Fibroblast of skin of scalp (primary cell): ENCODE results near the gene KIAA1586. TPM values are rescaled to one million over a fixed set of nuclear protein-coding genes. Genes with fewer than 3 reads are reported as not detected.
"Not testable (repeated sequence)": the region's sequence is repeated elsewhere in the genome, so short reads cannot be mapped to it uniquely, and the experiment has no call there.

Experiments
- DNase-seq: peaks from one replicate; pipeline ENCODE4 v3.0.0-alpha.2; 2013
- polyA plus RNA-seq, 2 experiments: library from polyadenylated mRNA; unstranded; fragments of 120-200 nt; gene quantifications; one replicate each; pipeline ENCODE4 v1.2.1, GENCODE V29; 2013; ENCODE audit not compliant: insufficient read length in 2 of 2

KIAA1586 gene
- polyA plus RNA-seq (2013, experiment 1 of 2; ENCODE audit: insufficient read length): 9.8 TPM
- polyA plus RNA-seq (2013, experiment 2 of 2; ENCODE audit: insufficient read length): 9.2 TPM

GRCh38 chr6:57046332-57047256, at the start of gene KIAA1586:
TSS of gene KIAA1586 (plus strand) at chr6:57046693. CDS start at chr6:57046756, 63 bp downstream.
- DNase-seq: peak; percentile 90

GRCh38 chr6:56999049-56999448, 47.4 kb upstream of the KIAA1586 start:
- no peak for DNase-seq

- DNase-seq: not testable (repeated sequence)
Observed at GRCh38 chr6:56999748-57000147, 46.7 kb upstream of the KIAA1586 start.

GRCh38 chr6:57002197-57002596, 44.3 kb upstream of the KIAA1586 start:
- no peak for DNase-seq

- no peak for DNase-seq
Observed at GRCh38 chr6:57004292-57004691, 42.2 kb upstream of the KIAA1586 start.

GRCh38 chr6:57006101-57006500, 40.4 kb upstream of the KIAA1586 start:
- DNase-seq: no peak

GRCh38 chr6:57008069-57008468, 38.4 kb upstream of the KIAA1586 start:
- DNase-seq: not testable (repeated sequence)

- DNase-seq: peak; percentile 82
Observed at GRCh38 chr6:57013521-57013926, 33.0 kb upstream of the KIAA1586 start.

GRCh38 chr6:57017069-57017468, 29.4 kb upstream of the KIAA1586 start:
- DNase-seq: no peak

- DNase-seq: no peak
Observed at GRCh38 chr6:57017841-57018240, 28.7 kb upstream of the KIAA1586 start.

- no peak for DNase-seq
Observed at GRCh38 chr6:57019434-57019833, 27.1 kb upstream of the KIAA1586 start.

- DNase-seq: peak; percentile 60
Observed at GRCh38 chr6:57021086-57021720, 25.3 kb upstream of the KIAA1586 start.

GRCh38 chr6:57024321-57024720, 22.2 kb upstream of the KIAA1586 start:
- DNase-seq: no peak

GRCh38 chr6:57024775-57025174, 21.7 kb upstream of the KIAA1586 start:
- DNase-seq: no peak

- DNase-seq: no peak
Observed at GRCh38 chr6:57026001-57026400, 20.5 kb upstream of the KIAA1586 start.

GRCh38 chr6:57027301-57027700, 19.2 kb upstream of the KIAA1586 start:
- DNase-seq: no peak

GRCh38 chr6:57029213-57029612, 17.3 kb upstream of the KIAA1586 start:
- DNase-seq: no peak

GRCh38 chr6:57033228-57033627, 13.3 kb upstream of the KIAA1586 start:
- no peak for DNase-seq

- DNase-seq: no peak
Observed at GRCh38 chr6:57035549-57035948, 10.9 kb upstream of the KIAA1586 start.

GRCh38 chr6:57038906-57039305, 7.6 kb upstream of the KIAA1586 start:
- no peak for DNase-seq

- peak; percentile 1 for DNase-seq
Observed at GRCh38 chr6:57040011-57040410, 6.5 kb upstream of the KIAA1586 start.

- not testable (repeated sequence) for DNase-seq
Observed at GRCh38 chr6:57044061-57044460, 2.4 kb upstream of the KIAA1586 start.

- DNase-seq: no peak
Observed at GRCh38 chr6:57044568-57044967, 1.9 kb upstream of the KIAA1586 start.

- not testable (repeated sequence) for DNase-seq
Observed at GRCh38 chr6:57047257-57047585, 728 bp downstream of the KIAA1586 start.
